H1 (cell line): ENCODE data around the gene B4GALT7.
"Not testable (repeated sequence)": the region's sequence is repeated elsewhere in the genome, so short reads cannot be mapped to it uniquely, and the experiment has no call there.

Experiments used
- CBX8 ChIP-seq: fragments of 300-800, 300-1000 bp; sonication (generic); IDR thresholded peaks from 2 replicates; pipeline ENCODE4 v1.7.1; 2016; ENCODE audit warnings: low read depth, low read length, borderline replicate concordance
- CTCF ChIP-seq, 3 experiments: IDR thresholded peaks; 1 replicate in 2 of 3; 2 replicates in 1 of 3; pipeline versions ENCODE4 v1.5.1 to v1.6.1; 2011; ENCODE audit warnings: low read length in 3 of 3, mild to moderate bottlenecking in 3 of 3, inconsistent platforms in 2 of 3, low read depth in 1 of 3, moderate library complexity in 1 of 3; ENCODE audit not compliant: insufficient read depth in 1 of 3; ENCODE audit errors: control extremely low read depth in 1 of 3
- E2F6 ChIP-seq: IDR thresholded peaks from 2 replicates; pipeline ENCODE4 v1.6.1; 2012; ENCODE audit warnings: inconsistent platforms
- EP300 ChIP-seq, 2 experiments: IDR thresholded peaks; 1 replicate in 1 of 2; 2 replicates in 1 of 2; pipeline ENCODE4 v1.6.1; 2011 to 2012; ENCODE audit warnings: low read depth in 2 of 2, low read length in 2 of 2, mild to moderate bottlenecking in 2 of 2, borderline replicate concordance in 1 of 2, inconsistent platforms in 1 of 2, moderate library complexity in 1 of 2
- EZH2 ChIP-seq: fragments of 200-600 bp; sonication (generic); IDR thresholded peaks from 2 replicates; pipeline ENCODE4 v1.7.1; 2012; ENCODE audit warnings: low read depth, mild to moderate bottlenecking, moderate library complexity, low read length, inconsistent platforms; ENCODE audit not compliant: severe bottlenecking
- TAF1 ChIP-seq: IDR thresholded peaks from 2 replicates; pipeline ENCODE4 v1.6.1; 2011; ENCODE audit warnings: mild to moderate bottlenecking, low read depth, low read length
- USF2 ChIP-seq: IDR thresholded peaks from 2 replicates; pipeline ENCODE4 v1.6.1; 2011; ENCODE audit warnings: low read length, improper control_type of control experiment

- not testable (repeated sequence) for TF ChIP-seq E2F6; USF2; EZH2; CTCF (IDR thresholded peaks at IDR 0.05; ENCODE audit: control extremely low read depth in 1 of 3, insufficient read depth in 1 of 3, low read depth in 1 of 3, low read length in 3 of 3); EP300 (IDR thresholded peaks at IDR 0.05; ENCODE audit: borderline replicate concordance in 1 of 2, low read depth in 2 of 2, low read length in 2 of 2); CBX8; TAF1
Measured at GRCh38 chr5:177651235-177651634, 51.3 kb downstream of the B4GALT7 start.
